Measurements from ENCODE around the gene EIF5A.
A peak's percentile ranks its signal among the peaks of the same experiment; 100 is the strongest.

The EIF5A gene

GRCh38 chr17:7308625-7309433 is 1.4 kb downstream of the EIF5A start:
- TF ChIP-seq CTCF (IDR thresholded peaks at IDR 0.05; ENCODE audit: low read length) (no peak), EZH2 (optimal IDR thresholded peaks at IDR 0.05; ENCODE audit: low read depth, low read length) (no peak), EZH2phosphoT487 (IDR thresholded peaks at IDR 0.05; ENCODE audit: low read length) (no peak)
- peaks cover 60% of the 10 kb centered on the region for H3K79me2 ChIP-seq (ENCODE audit: low read length)
- peak overlapping the region; percentile 100 for H3K9ac ChIP-seq (ENCODE audit: low read length)
- no peaks in the 10 kb centered on the region for H3K9me2 ChIP-seq (replicated peaks; ENCODE audit: insufficient read depth, low read length)
- peak; percentile 86 for DNase-seq
- peaks cover 19% of the 10 kb centered on the region for H3K4me1 ChIP-seq (ENCODE audit: low read length)
- H3K27ac ChIP-seq (ENCODE audit: low read length): peak overlapping the region; percentile 100
- 0 out of 2 replicates have a peak, but pooled peaks cover 3% of the 10 kb centered on the region for H3K27me3 ChIP-seq (replicated peaks; ENCODE audit: insufficient read depth, low read length)
- peak overlapping the region; percentile 68 for H3K4me2 ChIP-seq (ENCODE audit: low read depth, low read length)
- H3K36me3 ChIP-seq (replicated peaks; ENCODE audit: insufficient read depth, low read length): peaks cover 15% of the 10 kb centered on the region
- H3K9me3 ChIP-seq (replicated peaks; ENCODE audit: insufficient read depth, low read length): no peaks in the 10 kb centered on the region
- H3K4me3 ChIP-seq (ENCODE audit: low read length): peak overlapping the region; percentile 97
- no peak overlapping the region for H2AFZ ChIP-seq (ENCODE audit: low read length)
- peaks cover 33% of the 10 kb centered on the region for H4K20me1 ChIP-seq (ENCODE audit: insufficient read depth, low read length)
- H3F3A ChIP-seq (ENCODE audit: insufficient read depth, low read length): peaks cover 66% of the 10 kb centered on the region

GRCh38 chr17:7309628-7310027 is 2.2 kb downstream of the EIF5A start:
- Histone ChIP-seq H3K9ac (ENCODE audit: low read length) (peak overlapping the region; percentile 100; the same call in 1 of the 2 replicates), H4K20me1 (ENCODE audit: insufficient read depth, low read length) (peaks cover 33% of the 10 kb centered on the region), H3K36me3 (replicated peaks; ENCODE audit: insufficient read depth, low read length) (peaks cover 15% of the 10 kb centered on the region), H3K4me1 (ENCODE audit: low read length) (peaks cover 19% of the 10 kb centered on the region), H3K4me2 (ENCODE audit: low read depth, low read length) (peak overlapping the region; percentile 68), H3F3A (ENCODE audit: insufficient read depth, low read length) (peaks cover 74% of the 10 kb centered on the region), H3K79me2 (ENCODE audit: low read length) (peaks cover 68% of the 10 kb centered on the region), H3K9me2 (replicated peaks; ENCODE audit: insufficient read depth, low read length) (no peaks in the 10 kb centered on the region), H2AFZ (ENCODE audit: low read length) (no peak overlapping the region), H3K27me3 (replicated peaks; ENCODE audit: insufficient read depth, low read length) (no peaks in the 10 kb centered on the region), H3K27ac (ENCODE audit: low read length) (peak overlapping the region; percentile 100; the same call in 1 of the 2 replicates), H3K9me3 (replicated peaks; ENCODE audit: insufficient read depth, low read length) (no peaks in the 10 kb centered on the region), H3K4me3 (ENCODE audit: low read length) (peak overlapping the region; percentile 97)
- TF ChIP-seq EZH2phosphoT487 (IDR thresholded peaks at IDR 0.05; ENCODE audit: low read length) (no peak), CTCF (IDR thresholded peaks at IDR 0.05; ENCODE audit: low read length) (no peak), EZH2 (optimal IDR thresholded peaks at IDR 0.05; ENCODE audit: low read depth, low read length) (no peak)
- no peak for DNase-seq

- no peak for DNase-seq
- Histone ChIP-seq H3K4me2 (ENCODE audit: low read depth, low read length) (peak overlapping the region; percentile 68; the same call in 1 of the 2 replicates), H3K9me3 (replicated peaks; ENCODE audit: insufficient read depth, low read length) (no peaks in the 10 kb centered on the region), H3K27me3 (replicated peaks; ENCODE audit: insufficient read depth, low read length) (no peaks in the 10 kb centered on the region), H3K4me1 (ENCODE audit: low read length) (peaks cover 24% of the 10 kb centered on the region), H3K27ac (ENCODE audit: low read length) (no peak overlapping the region), H3K4me3 (ENCODE audit: low read length) (no peak overlapping the region), H3K9ac (ENCODE audit: low read length) (no peak overlapping the region), H3K9me2 (replicated peaks; ENCODE audit: insufficient read depth, low read length) (no peaks in the 10 kb centered on the region), H3K79me2 (ENCODE audit: low read length) (peaks cover 75% of the 10 kb centered on the region), H3K36me3 (replicated peaks; ENCODE audit: insufficient read depth, low read length) (peaks cover 15% of the 10 kb centered on the region), H3F3A (ENCODE audit: insufficient read depth, low read length) (peaks cover 77% of the 10 kb centered on the region), H2AFZ (ENCODE audit: low read length) (no peak overlapping the region), H4K20me1 (ENCODE audit: insufficient read depth, low read length) (peaks cover 33% of the 10 kb centered on the region)
- TF ChIP-seq CTCF (IDR thresholded peaks at IDR 0.05; ENCODE audit: low read length) (no peak), EZH2phosphoT487 (IDR thresholded peaks at IDR 0.05; ENCODE audit: low read length) (no peak), EZH2 (optimal IDR thresholded peaks at IDR 0.05; ENCODE audit: low read depth, low read length) (no peak)
Measured at GRCh38 chr17:7311110-7311705, 3.8 kb downstream of the EIF5A start.
